GM08714 (cell line): Measurements from ENCODE around the gene MSI2.

ENCODE experiments used
- H3K4me3 ChIP-seq: fragments of 200-500 bp; sonication (Bioruptor generic); 2 replicates; pipeline ENCODE4 v1.5.1; 2014; ENCODE audit warnings: mild to moderate bottlenecking, low read length, inconsistent platforms
- ZNF274 ChIP-seq: IDR thresholded peaks from 2 replicates; pipeline ENCODE4 v1.6.1; 2012; ENCODE audit warnings: mild to moderate bottlenecking, low read depth, low read length

Gene MSI2

DNA sequence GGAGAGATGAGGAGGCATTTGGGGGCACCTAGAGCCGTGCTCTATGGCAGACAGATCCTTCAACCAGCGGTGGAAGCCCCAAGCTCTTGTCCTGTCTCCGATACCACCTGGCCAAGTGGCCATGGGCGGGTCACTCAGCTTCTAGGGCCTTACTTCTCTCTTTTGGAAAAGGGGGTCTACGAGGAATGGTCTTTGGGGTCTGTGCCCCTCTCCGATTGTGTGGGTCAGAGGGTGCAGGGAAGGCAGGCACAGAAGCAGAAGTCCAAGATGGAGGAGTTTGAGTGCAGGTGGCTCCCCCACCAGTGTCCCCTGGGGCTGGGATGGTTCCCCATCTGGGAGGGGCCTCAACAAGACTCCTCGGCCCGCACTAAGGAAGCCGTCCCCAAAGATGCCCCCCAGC, 372.1 kb downstream of the MSI2 start:
- no peak overlapping the region for H3K4me3 ChIP-seq
- no peak for TF ChIP-seq ZNF274

DNA sequence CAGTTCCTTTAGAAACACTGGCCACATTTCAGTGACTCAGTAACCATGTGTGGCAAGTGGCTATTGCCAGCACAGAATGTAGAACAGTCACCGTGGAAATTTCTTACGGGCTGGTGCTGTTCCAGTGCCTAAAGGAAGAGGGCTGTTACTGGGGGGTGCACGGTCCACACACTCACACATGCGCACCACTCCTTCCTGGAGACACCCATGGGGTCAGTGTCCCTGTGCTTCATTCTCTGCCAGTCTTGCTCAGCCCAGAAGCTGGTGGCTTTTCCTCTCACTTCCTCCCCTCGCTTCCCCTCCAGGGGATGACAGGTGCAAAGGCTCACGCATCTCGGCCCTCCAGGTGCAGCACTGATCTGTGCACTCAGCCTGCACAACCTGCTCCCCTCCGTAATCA, 373.1 kb downstream of the MSI2 start:
- TF ChIP-seq ZNF274 = no peak
- no peak overlapping the region for H3K4me3 ChIP-seq

DNA sequence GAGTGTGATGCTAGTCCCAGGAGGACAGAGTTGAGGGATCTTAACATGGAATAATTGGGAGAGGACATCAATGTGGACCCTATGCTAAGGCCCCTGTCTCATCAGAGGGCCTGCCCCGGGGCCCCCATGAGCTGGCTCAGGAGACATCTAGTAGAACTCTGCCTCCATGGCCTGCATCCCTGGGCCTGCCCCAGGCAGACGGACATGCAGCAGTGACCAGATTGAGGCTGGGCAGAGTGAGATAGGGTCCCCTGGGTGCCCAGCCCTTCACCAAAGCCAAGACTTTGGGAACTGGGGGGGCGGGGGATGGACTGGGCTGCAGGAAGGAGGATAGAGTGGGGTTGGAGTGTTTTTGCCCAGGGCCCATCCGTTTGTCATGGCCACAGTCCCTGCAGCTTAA, 373.6 kb downstream of the MSI2 start:
- H3K4me3 ChIP-seq = no peak overlapping the region
- no peak for TF ChIP-seq ZNF274

DNA sequence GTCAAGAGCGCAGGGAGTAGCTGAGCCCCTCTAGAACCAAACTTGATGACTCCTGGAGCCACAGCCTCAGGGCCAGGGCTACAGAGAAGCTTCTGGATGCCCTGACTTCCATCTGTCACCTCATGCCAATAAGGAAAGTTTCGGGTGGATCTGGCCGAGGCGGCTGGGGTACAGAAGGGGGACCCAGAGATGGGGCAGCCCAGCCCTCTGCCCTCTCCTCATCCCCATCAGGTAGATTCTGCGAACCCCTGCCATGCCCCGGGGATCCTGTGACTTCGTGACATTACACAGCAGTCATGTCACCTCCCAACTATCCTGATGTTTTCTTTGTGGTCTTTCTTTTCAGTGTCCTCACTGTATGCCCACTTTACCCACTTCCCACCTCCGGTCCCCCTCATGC, 374.4 kb downstream of the MSI2 start:
- no peak overlapping the region for H3K4me3 ChIP-seq
- no peak for TF ChIP-seq ZNF274

DNA sequence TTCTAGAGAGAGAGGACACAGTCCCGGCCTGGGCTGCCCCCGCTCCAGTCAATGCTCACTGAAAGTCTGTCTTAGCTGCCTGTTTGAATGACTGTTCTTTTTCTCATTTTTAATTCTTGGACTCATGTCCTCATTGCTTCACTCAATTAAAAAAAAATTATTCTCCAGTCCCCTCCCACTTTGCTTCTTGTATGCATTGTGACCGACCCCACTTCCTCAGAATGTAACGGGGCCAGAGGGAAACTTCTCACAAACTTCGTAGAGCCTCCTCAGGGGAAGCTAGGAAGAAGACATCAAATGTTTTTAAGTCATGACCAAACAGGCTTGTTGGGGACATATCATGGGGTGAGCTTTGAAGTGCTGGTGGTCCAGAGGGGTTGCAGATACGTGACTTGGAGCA, 375.5 kb downstream of the MSI2 start:
- no peak overlapping the region for H3K4me3 ChIP-seq
- no peak for TF ChIP-seq ZNF274

DNA sequence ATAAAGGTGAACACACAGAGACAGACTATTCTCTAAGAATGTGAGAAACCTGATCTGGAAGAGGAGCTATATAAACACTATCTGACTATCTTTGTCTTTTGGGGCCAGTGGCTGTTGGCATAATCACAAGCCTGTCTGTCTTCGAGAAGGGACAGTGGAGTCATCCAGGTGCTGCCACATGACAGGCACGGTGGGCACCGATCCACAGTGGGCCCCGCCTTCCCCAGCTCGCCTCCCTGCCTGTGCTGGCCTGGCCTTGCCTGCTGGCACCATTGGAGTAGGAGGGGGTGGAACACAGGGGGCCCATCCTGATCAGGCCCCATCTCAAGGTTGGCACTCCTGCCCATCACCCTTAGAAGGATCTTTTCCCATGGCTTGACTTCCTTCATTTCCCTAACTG, 376.0 kb downstream of the MSI2 start:
- H3K4me3 ChIP-seq = no peak overlapping the region
- no peak for TF ChIP-seq ZNF274

DNA sequence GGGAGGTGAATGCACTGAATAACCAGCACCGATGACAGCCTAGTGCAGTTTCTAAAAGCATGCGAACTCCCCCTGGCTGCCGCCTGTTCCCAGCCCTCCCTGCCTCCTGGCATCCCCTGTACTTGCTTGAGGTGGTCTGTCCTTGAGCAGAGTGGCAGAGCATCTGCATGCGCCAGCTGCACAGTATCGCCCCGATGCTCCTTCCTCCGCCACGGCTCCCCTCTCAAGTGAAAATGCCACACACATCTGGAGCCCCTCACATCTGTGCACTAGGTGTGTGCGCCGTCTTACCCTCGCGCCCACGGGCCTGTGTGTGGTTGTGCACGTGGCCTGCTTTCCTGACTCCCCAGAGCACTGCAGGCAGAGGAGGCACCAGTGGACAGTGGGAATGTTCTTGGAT, 376.9 kb downstream of the MSI2 start:
- H3K4me3 ChIP-seq = no peak overlapping the region
- no peak for TF ChIP-seq ZNF274

DNA sequence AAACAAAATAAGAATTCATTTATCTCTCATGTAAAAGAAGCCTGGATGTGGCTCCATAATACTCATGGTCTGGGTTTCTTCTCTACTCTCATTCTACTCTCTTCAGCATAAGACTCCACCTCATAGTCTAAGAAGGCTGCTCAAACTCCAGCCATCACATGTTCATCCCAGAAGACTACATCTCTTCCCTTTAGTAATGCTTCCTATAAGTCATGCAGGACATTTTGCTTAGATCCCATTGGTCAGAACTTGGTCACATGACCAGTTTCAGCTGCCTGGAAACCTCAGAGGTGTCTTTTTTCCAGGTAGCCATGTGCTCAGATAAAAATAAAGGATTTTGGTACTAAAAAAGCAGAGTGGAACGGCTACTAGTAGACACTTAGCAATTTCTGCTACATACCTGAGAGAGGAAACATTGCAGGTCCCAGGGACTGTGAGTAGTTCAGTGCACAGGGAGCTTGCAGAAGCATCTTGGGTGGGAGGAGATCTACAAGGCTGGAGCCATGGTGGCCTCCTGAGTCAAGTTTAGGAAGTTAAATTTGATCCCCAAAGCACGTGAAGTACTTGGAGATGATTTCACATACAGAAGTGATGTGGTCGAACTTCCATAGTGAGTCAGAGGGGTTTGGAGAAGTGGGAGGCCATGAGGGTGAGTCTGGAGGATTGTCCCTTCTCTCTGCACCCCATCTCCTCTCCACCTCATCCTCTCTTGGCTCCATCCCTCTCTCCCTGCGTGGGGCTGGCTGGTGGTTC, 378.6 kb downstream of the MSI2 start:
- TF ChIP-seq ZNF274 = no peak
- H3K4me3 ChIP-seq = no peak overlapping the region

DNA sequence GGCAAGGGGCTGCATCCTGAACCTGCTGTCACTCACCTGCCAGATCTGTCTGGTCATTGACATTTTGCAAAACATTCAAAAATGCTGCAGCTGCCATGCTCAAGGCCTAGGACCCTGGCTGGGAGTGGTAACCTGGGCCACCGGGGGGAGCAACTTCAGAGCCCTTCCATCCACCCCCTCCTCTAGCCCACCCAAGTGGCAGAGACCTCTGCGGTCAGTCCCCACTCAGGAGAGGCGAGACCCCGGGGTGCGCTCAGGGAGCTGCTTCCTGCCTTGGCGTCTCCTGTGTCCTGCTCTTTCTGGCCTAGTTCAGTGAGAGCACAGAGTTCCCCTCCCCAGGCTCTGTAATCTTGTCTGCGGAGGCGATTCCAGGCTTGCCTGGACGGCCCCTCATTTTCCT, 380.0 kb downstream of the MSI2 start:
- TF ChIP-seq ZNF274 = no peak
- no peak overlapping the region for H3K4me3 ChIP-seq

DNA sequence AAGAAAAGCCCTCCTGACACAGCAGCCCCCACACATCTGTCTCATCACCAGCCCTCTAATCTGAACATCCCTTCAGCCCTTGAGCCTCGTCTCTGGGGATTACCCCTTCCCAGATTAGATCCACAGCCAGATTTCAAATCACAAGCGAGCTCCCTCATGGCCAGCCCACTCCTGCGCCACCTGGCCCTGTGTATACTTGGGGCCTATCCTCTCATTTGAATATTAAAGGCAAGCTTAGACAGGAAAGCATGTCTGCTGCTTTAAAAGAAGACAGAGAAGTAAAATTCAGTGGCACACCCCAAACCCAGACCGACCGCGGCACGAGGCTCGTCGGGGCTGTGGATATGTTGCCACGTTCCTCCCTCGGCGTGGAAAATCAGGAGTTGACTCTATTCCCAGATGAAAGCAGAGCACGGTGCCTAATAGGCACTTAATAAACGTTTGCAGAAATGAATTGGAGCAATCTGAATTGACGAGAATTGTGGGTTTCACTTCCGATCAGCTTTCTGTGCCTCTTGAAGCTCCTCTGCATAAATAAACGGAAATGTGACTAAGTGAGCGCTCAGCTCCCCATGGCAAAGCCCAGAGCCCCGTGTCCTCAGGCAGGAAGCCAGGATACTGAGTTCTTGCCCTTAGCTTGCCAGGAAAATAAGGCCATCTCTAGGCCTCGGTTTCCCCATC, 380.8 kb downstream of the MSI2 start:
- TF ChIP-seq ZNF274 = no peak
- no peak overlapping the region for H3K4me3 ChIP-seq

DNA sequence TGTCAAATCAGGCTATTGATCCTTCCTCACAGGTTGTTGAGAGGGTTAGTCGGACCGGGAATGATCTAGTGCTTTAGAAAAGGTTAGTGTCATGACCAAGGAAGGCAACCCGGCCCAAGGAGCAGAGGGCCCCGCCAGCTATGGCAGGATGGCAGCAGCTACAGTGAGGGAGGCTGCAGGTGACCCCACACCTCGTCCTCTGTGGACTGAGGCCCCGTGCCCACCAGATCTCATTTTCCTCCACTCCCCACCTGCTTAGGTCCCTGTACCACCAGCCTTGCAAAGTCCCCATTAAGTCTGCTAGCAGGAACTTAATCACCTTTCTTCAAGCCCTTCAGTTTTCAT, 381.3 kb downstream of the MSI2 start:
- H3K4me3 ChIP-seq = no peak overlapping the region
- TF ChIP-seq ZNF274 = no peak

DNA sequence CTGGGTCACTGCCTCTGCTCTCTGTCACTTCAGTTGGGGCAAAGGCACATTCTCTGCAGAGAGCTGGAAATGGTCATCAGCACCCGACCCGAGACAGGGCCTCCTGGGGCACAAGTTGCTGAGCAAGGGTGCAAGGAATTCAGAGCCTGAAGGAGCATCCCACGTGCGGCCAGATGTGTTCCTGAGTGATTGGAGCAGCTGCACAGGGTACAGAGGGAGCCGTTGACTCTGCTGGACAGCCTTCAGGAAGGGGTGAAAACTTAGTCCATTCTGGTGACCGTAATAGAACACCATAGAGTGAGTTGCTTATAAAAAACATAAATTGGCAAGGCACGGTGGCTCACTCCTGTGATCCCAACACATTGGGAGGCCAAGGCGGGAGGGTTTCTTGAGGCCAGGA, 382.0 kb downstream of the MSI2 start:
- no peak overlapping the region for H3K4me3 ChIP-seq
- TF ChIP-seq ZNF274 = no peak

DNA sequence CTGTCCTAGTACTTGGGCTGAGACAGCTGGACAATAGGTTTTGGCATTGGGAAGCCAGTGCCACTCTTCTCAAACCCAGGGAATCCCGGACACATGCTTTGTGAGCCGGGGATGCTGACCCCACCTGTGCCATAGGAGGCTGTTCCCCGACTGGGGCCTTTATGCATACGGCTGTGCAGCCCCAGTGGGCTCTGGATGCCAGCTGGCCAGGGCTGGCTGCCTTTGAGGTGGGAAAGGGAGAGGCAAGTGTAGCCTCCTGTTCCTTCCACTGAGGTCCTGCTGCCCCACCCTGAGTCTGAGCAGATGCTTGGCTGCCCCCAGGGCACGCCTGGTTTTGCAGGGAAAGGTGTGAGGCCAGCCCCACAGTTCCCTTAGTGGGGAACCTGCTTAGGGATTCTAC, 383.1 kb downstream of the MSI2 start:
- H3K4me3 ChIP-seq = no peak overlapping the region
- TF ChIP-seq ZNF274 = no peak

DNA sequence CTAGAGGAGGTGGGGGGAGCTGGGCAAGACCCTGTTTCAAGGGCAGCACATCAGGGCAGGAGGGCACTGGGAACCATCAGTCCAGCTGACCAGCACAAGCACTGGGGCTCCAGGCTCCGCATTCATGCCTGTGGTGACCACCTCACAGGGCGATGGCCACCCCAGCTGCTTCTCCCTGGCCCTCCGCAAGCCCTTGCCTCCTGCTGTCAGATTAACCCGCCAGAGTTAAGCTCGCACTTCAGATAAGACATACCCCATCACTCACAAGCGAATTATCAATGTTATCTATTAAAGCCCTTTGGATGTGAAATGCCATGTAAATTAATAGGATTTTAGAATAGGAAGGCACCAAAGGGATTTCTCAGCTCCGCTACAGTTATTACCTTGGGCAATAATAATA, 383.8 kb downstream of the MSI2 start:
- H3K4me3 ChIP-seq = no peak overlapping the region
- no peak for TF ChIP-seq ZNF274

DNA sequence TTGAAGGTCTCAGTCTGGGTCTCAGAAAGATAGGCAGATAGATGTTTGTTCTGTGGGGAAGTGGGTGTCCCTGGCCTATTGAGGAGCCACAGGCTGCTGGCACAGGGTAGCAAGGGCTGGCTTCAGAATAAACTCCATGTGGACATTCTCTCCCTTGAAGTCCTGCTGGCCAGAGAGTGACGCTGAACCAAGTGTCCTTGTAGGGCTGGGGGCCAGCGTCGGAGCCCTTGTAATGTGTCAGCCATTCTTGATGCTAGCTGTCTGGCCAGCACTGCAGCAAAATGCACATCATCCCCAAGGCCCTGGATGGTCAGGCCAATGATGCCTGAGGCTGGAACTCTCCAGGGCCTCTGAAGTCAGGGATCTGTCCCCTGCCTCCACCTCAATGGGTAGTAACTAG, 385.4 kb downstream of the MSI2 start:
- no peak for TF ChIP-seq ZNF274
- H3K4me3 ChIP-seq = no peak overlapping the region

DNA sequence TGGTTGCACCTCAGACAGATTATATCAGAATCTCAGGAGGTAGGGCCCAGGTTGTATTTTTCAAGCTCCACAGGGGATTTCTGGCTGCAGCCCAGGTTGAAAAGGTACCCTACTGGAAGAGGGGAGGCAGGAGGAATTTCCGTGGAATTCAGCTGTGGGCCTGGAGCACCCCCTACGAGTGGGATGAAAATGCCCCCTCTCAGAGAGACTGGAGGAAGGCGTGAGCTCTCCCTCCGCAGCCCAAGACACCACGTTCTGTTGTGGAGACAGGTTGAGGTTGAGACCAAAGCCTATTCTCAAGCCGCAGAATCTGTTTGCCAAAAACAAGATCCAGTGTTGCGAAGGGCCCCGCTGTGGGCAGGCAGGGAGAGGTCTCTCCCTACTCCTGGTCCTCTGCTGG, 386.7 kb downstream of the MSI2 start:
- no peak for TF ChIP-seq ZNF274
- H3K4me3 ChIP-seq = no peak overlapping the region
